Glutamatergic neuron (in vitro differentiated cells): Measurements from ENCODE around the gene KCNG2. TPM values are rescaled to one million over a fixed set of nuclear protein-coding genes. Genes with fewer than 3 reads are reported as not detected.

Source experiments
- DNase-seq: peaks from one replicate; pipeline ENCODE4 v3.0.0; 2022
- H3K27ac Mint-ChIP-seq: one replicate; pipeline ENCODE4 v1.8.0; 2020; ENCODE audit warnings: mild to moderate bottlenecking, mixed read lengths, inconsistent platforms; ENCODE audit not compliant: unreplicated experiment
- H3K27me3 Mint-ChIP-seq: one replicate; pipeline ENCODE4 v1.8.0; 2020; ENCODE audit warnings: mild to moderate bottlenecking, moderate library complexity, mixed read lengths, inconsistent platforms; ENCODE audit not compliant: unreplicated experiment
- H3K36me3 Mint-ChIP-seq: one replicate; pipeline ENCODE4 v1.8.0; 2020; ENCODE audit warnings: mild to moderate bottlenecking, mixed read lengths, inconsistent platforms; ENCODE audit not compliant: unreplicated experiment
- H3K4me1 Mint-ChIP-seq: one replicate; pipeline ENCODE4 v1.8.0; 2020; ENCODE audit warnings: mild to moderate bottlenecking, low read depth, mixed read lengths, inconsistent platforms; ENCODE audit not compliant: unreplicated experiment
- H3K4me3 Mint-ChIP-seq: one replicate; pipeline ENCODE4 v1.8.0; 2020; ENCODE audit warnings: mild to moderate bottlenecking, mixed read lengths, inconsistent platforms; ENCODE audit not compliant: unreplicated experiment
- H3K9me3 Mint-ChIP-seq: one replicate; pipeline ENCODE4 v1.8.0; 2020; ENCODE audit warnings: mild to moderate bottlenecking, moderate library complexity, mixed read lengths, inconsistent platforms; ENCODE audit not compliant: unreplicated experiment
- total RNA-seq: library from RNA; stranded (reverse); fragmentation: NEBNext Ultra II Directional; extraction: Animal tissue kit (Norgen Biotek cat#: 25700); gene quantifications from one replicate; pipeline ENCODE4 v1.2.1, GENCODE V29; 2021; ENCODE audit not compliant: unreplicated experiment
- TF ChIP-seq, protein P1 (sequence below): fragments of 200-600 bp; sonication (generic); IDR thresholded peaks from one replicate; pipeline ENCODE4 v1.5.0; 2021; ENCODE audit not compliant: partially characterized antibody, unreplicated experiment

The KCNG2 gene
- total RNA-seq, 1 donor from 2014 or later = 1.6 TPM

- TF ChIP-seq, protein P1, sequence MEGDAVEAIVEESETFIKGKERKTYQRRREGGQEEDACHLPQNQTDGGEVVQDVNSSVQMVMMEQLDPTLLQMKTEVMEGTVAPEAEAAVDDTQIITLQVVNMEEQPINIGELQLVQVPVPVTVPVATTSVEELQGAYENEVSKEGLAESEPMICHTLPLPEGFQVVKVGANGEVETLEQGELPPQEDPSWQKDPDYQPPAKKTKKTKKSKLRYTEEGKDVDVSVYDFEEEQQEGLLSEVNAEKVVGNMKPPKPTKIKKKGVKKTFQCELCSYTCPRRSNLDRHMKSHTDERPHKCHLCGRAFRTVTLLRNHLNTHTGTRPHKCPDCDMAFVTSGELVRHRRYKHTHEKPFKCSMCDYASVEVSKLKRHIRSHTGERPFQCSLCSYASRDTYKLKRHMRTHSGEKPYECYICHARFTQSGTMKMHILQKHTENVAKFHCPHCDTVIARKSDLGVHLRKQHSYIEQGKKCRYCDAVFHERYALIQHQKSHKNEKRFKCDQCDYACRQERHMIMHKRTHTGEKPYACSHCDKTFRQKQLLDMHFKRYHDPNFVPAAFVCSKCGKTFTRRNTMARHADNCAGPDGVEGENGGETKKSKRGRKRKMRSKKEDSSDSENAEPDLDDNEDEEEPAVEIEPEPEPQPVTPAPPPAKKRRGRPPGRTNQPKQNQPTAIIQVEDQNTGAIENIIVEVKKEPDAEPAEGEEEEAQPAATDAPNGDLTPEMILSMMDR = no peak
- Mint-ChIP-seq H3K27me3 (peaks cover 21% of the 10 kb centered on the region), H3K9me3 (peaks cover 13% of the 10 kb centered on the region), H3K36me3 (no peaks in the 10 kb centered on the region), H3K4me1 (peaks cover 16% of the 10 kb centered on the region), H3K27ac (no peak overlapping the region), H3K4me3 (peak overlapping the region; percentile 75)
- DNase-seq = peak; percentile 27
These were observed 9.6 kb upstream of the KCNG2 start for GRCh38 chr18:79787865-79788733.

- DNase-seq = peak; percentile 57
- no peak overlapping the region for H3K4me3 Mint-ChIP-seq
- TF ChIP-seq, protein P1 = peak; percentile 50
- H3K27me3 Mint-ChIP-seq = peaks cover 21% of the 10 kb centered on the region
- H3K9me3 Mint-ChIP-seq = peaks cover 13% of the 10 kb centered on the region
- no peaks in the 10 kb centered on the region for H3K36me3 Mint-ChIP-seq
- peaks cover 16% of the 10 kb centered on the region for H3K4me1 Mint-ChIP-seq
- H3K27ac Mint-ChIP-seq = no peak overlapping the region
These were observed 9.0 kb upstream of the KCNG2 start for GRCh38 chr18:79788734-79789085.

DNA sequence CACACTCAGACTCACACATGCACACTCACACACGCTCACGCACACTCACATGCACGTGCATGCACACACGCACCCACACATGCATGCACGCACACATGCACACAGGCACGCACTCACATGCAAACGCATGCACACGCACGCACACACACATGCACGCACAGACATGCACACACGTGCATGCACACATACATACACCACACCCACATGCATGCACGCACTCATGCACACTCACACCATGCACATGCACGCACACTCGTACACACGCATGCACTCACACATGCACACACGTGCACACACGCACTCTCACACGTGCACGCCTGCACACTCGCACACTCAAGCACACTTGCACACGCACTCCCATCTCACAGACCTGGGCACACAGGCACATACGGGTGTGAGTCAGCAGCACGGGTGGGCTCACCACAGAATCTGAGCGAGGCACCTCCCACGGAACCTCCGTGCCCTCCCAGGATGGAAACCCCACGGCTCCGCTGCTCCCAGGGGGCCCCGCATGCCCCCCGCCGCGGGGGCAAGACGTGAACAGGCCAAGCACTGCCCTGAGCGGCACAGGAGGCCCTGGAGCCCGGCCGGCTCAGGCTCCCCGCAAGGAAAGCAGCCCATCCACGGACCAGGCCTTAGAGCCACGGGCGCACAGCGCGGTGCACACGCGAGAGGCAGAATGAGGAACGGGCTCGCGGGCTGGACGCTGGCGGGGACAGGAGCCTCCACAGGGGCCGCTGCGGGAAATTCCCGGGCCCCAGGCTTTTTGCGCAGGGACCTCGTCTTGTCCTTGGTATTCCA, 8.4 kb upstream of the KCNG2 start:
- Mint-ChIP-seq H3K9me3 (peaks cover 13% of the 10 kb centered on the region), H3K4me1 (peaks cover 16% of the 10 kb centered on the region), H3K4me3 (peak overlapping the region; percentile 42), H3K27me3 (peaks cover 17% of the 10 kb centered on the region), H3K36me3 (peaks cover under 1% of the 10 kb centered on the region), H3K27ac (no peak overlapping the region)
- TF ChIP-seq, protein P1 = no peak
- DNase-seq = no peak

GRCh38 chr18:79789901-79790890, 7.5 kb upstream of the KCNG2 start:
- Mint-ChIP-seq H3K27ac (no peak overlapping the region), H3K4me3 (no peak overlapping the region), H3K27me3 (peaks cover 16% of the 10 kb centered on the region)

More at GRCh38 chr18:79789901-79790890, 7.5 kb upstream of the KCNG2 start:
- TF ChIP-seq, protein P1 = no peak
- Mint-ChIP-seq H3K9me3 (peaks cover 17% of the 10 kb centered on the region), H3K4me1 (peaks cover 16% of the 10 kb centered on the region), H3K36me3 (peaks cover 9% of the 10 kb centered on the region)
- DNase-seq = no peak
